ENCODE data around the gene E2F2. TPM values are rescaled to one million over a fixed set of nuclear protein-coding genes. Genes with fewer than 3 reads are reported as not detected.

The E2F2 gene
- polyA plus RNA-seq, 1 donor (not counting 4 experiments of a cell fraction or from before 2014, with no cell fraction given), result 0.05 TPM

- dilution Hi-C loops (cut with MboI; ENCODE audit: extremely low pct_ligation_motif_present, low sequenced_read_pairs), result no loop called here
- Histone ChIP-seq H3K79me2 (ENCODE audit: control insufficient read depth, insufficient read depth, low read length) (no peaks in the 10 kb centered on the region), H3K36me3 (ENCODE audit: control insufficient read depth in 2 of 2, extremely low read depth in 1 of 2, insufficient read depth in 2 of 2, low read length in 2 of 2) (no peaks in the 10 kb centered on the region), H3K9me3 (ENCODE audit: control insufficient read depth, low read depth, low read length) (no peaks in the 10 kb centered on the region), H2AFZ (ENCODE audit: control insufficient read depth, low read length) (no peak overlapping the region), H3K9ac (ENCODE audit: control insufficient read depth, extremely low read depth, insufficient read depth, low read length) (no peak overlapping the region), H3K27me3 (ENCODE audit: control insufficient read depth, extremely low read depth, insufficient read depth, low read length) (peaks cover 8% of the 10 kb centered on the region), H3K4me3 (ENCODE audit: control insufficient read depth in 2 of 3, extremely low read depth in 1 of 3, insufficient read depth in 2 of 3, low read depth in 1 of 3, low read length in 3 of 3) (no peak overlapping the region), H4K20me1 (ENCODE audit: control insufficient read depth, extremely low read depth, insufficient read depth, low read length) (no peaks in the 10 kb centered on the region), H3K9me1 (ENCODE audit: control insufficient read depth, extremely low read depth, insufficient read depth, low read length) (no peaks in the 10 kb centered on the region), H3K4me2 (ENCODE audit: control insufficient read depth, extremely low read depth, insufficient read depth, low read depth, low read length) (no peak overlapping the region), H3K27ac (ENCODE audit: control insufficient read depth, insufficient read depth, low read length) (no peak overlapping the region), H3K4me1 (ENCODE audit: control insufficient read depth, extremely low read depth, insufficient read depth, low read length) (peaks cover 10% of the 10 kb centered on the region)
- FAIRE-seq, result no peak
- DNase-seq (ENCODE audit: low read depth, low spot score), result no peak
- TF ChIP-seq EZH2 (IDR thresholded peaks at IDR 0.05; ENCODE audit: low read length) (no peak), CTCF (optimal IDR thresholded peaks at IDR 0.05 in 1 of 3, IDR thresholded peaks at IDR 0.05 in 1 of 3, conservative IDR thresholded peaks at IDR 0.05 in 1 of 3; ENCODE audit: extremely low read depth in 1 of 3, insufficient read depth in 2 of 3, low read length in 3 of 3) (no peak)
These were observed 68.3 kb downstream of the E2F2 start for GRCh38 chr1:23462766-23463165.

- H2AFZ ChIP-seq (ENCODE audit: control insufficient read depth, low read length), result no peak overlapping the region
- H3K4me3 ChIP-seq (ENCODE audit: control insufficient read depth in 2 of 3, extremely low read depth in 1 of 3, insufficient read depth in 2 of 3, low read depth in 1 of 3, low read length in 3 of 3), result no peak overlapping the region
- no peak overlapping the region for H3K9ac ChIP-seq (ENCODE audit: control insufficient read depth, extremely low read depth, insufficient read depth, low read length)
- H3K4me2 ChIP-seq (ENCODE audit: control insufficient read depth, extremely low read depth, insufficient read depth, low read depth, low read length), result peak overlapping the region; percentile 2
- TF ChIP-seq CTCF (optimal IDR thresholded peaks at IDR 0.05 in 1 of 3, IDR thresholded peaks at IDR 0.05 in 1 of 3, conservative IDR thresholded peaks at IDR 0.05 in 1 of 3; ENCODE audit: extremely low read depth in 1 of 3, insufficient read depth in 2 of 3, low read length in 3 of 3) (no peak), EZH2 (IDR thresholded peaks at IDR 0.05; ENCODE audit: low read length) (no peak)
- H3K79me2 ChIP-seq (ENCODE audit: control insufficient read depth, insufficient read depth, low read length), result no peaks in the 10 kb centered on the region
- dilution Hi-C loops (cut with MboI; ENCODE audit: extremely low pct_ligation_motif_present, low sequenced_read_pairs), result no loop called here
- peaks cover 8% of the 10 kb centered on the region for H3K27me3 ChIP-seq (ENCODE audit: control insufficient read depth, extremely low read depth, insufficient read depth, low read length)
- DNase-seq (ENCODE audit: low read depth, low spot score) (no peak), FAIRE-seq (no peak)
- H3K27ac ChIP-seq (ENCODE audit: control insufficient read depth, insufficient read depth, low read length), result no peak overlapping the region
- H3K9me1 ChIP-seq (ENCODE audit: control insufficient read depth, extremely low read depth, insufficient read depth, low read length), result no peaks in the 10 kb centered on the region
- H4K20me1 ChIP-seq (ENCODE audit: control insufficient read depth, extremely low read depth, insufficient read depth, low read length), result no peaks in the 10 kb centered on the region
- no peaks in the 10 kb centered on the region for H3K9me3 ChIP-seq (ENCODE audit: control insufficient read depth, low read depth, low read length)
- peaks cover 23% of the 10 kb centered on the region for H3K4me1 ChIP-seq (ENCODE audit: control insufficient read depth, extremely low read depth, insufficient read depth, low read length)
- H3K36me3 ChIP-seq (ENCODE audit: control insufficient read depth in 2 of 2, extremely low read depth in 1 of 2, insufficient read depth in 2 of 2, low read length in 2 of 2), result no peaks in the 10 kb centered on the region
These were observed 70.0 kb downstream of the E2F2 start for GRCh38 chr1:23461050-23461449.

All from keratinocyte (primary cell).